OCI-LY1 (cell line): ENCODE data around the gene KLHL1.

Experiments used
- H2AFZ ChIP-seq: fragments of 200-600 bp; sonication (generic), shearing (Covaris generic); 2 replicates; pipeline ENCODE4 v1.6.0; 2014; ENCODE audit warnings: antibody characterized with exemption, mild to moderate bottlenecking, low read length
- H3F3A ChIP-seq: fragments of 200-600 bp; sonication (generic), shearing (Covaris generic); 2 replicates; pipeline ENCODE4 v1.6.0; 2014; ENCODE audit warnings: mild to moderate bottlenecking, antibody characterized with exemption, low read length, moderate library complexity; ENCODE audit not compliant: insufficient read depth
- H3K27ac ChIP-seq: fragments of 200-600 bp; sonication (generic); 2 replicates; pipeline ENCODE4 v1.5.1; 2014; ENCODE audit warnings: low read length, mixed run types, mild to moderate bottlenecking, low read depth; ENCODE audit not compliant: poor library complexity, severe bottlenecking
- H3K27me3 ChIP-seq: fragments of 200-600 bp; sonication (generic); 2 replicates; pipeline ENCODE4 v1.6.0; 2014; ENCODE audit warnings: antibody characterized with exemption, mild to moderate bottlenecking, low read length, moderate library complexity; ENCODE audit not compliant: insufficient read depth
- H3K36me3 ChIP-seq: fragments of 200-600 bp; sonication (generic); 2 replicates; pipeline ENCODE4 v1.6.1; 2014; ENCODE audit warnings: mild to moderate bottlenecking, antibody characterized with exemption, low read length, moderate library complexity, mixed read lengths; ENCODE audit not compliant: insufficient read depth
- H3K4me1 ChIP-seq: fragments of 200-600 bp; sonication (generic); 2 replicates; pipeline ENCODE4 v1.5.1; 2014; ENCODE audit warnings: mild to moderate bottlenecking, low read length, moderate library complexity; ENCODE audit not compliant: insufficient read depth, severe bottlenecking
- H3K4me2 ChIP-seq: fragments of 200-600 bp; sonication (generic), shearing (Covaris generic); 2 replicates; pipeline ENCODE4 v1.6.1; 2014; ENCODE audit warnings: low read length
- H3K4me3 ChIP-seq: fragments of 200-600 bp; sonication (generic); 2 replicates; pipeline ENCODE4 v1.5.1; 2014; ENCODE audit warnings: low read length, low read depth, mild to moderate bottlenecking, mixed read lengths; ENCODE audit not compliant: poor library complexity, severe bottlenecking
- H3K79me2 ChIP-seq: fragments of 200-600 bp; shearing (Covaris generic); 2 replicates; pipeline ENCODE4 v1.6.1; 2016; ENCODE audit warnings: mixed run types, low read length, mixed read lengths; ENCODE audit not compliant: insufficient read depth
- H3K9ac ChIP-seq: fragments of 200-600 bp; sonication (generic), shearing (Covaris generic); 2 replicates; pipeline ENCODE4 v1.6.1; 2014; ENCODE audit warnings: mild to moderate bottlenecking, low read length, mixed read lengths
- H3K9me2 ChIP-seq: fragments of 200-600 bp; sonication (generic), shearing (Covaris generic); 2 replicates; pipeline ENCODE4 v1.6.1; 2014; ENCODE audit warnings: low read depth, mild to moderate bottlenecking, low read length, mixed read lengths
- H3K9me3 ChIP-seq: fragments of 200-600 bp; shearing (Covaris generic); 2 replicates; pipeline ENCODE4 v1.6.1; 2014; ENCODE audit warnings: low read length, mixed read lengths
- H4K20me1 ChIP-seq: fragments of 200-600 bp; sonication (generic), shearing (Covaris generic); 2 replicates; pipeline ENCODE4 v1.6.0; 2016; ENCODE audit warnings: mild to moderate bottlenecking, low read length; ENCODE audit not compliant: insufficient read depth
- CTCF ChIP-seq: fragments of 200-600 bp; sonication (generic), shearing (Covaris generic); IDR thresholded peaks from 2 replicates; pipeline ENCODE4 v1.5.1; 2017; ENCODE audit warnings: mild to moderate bottlenecking, antibody characterized with exemption, low read length, moderate library complexity, mixed read lengths
- EZH2 ChIP-seq: fragments of 200-600 bp; sonication (generic), shearing (Covaris generic); IDR thresholded peaks from 2 replicates; pipeline ENCODE4 v1.8.0; 2017; ENCODE audit warnings: borderline replicate concordance, mixed run types, mild to moderate bottlenecking, antibody characterized with exemption, low read length, moderate library complexity, mixed read lengths

KLHL1 gene

GRCh38 chr13:70117338-70117905, 9.2 kb upstream of the KLHL1 start:
- Histone ChIP-seq H4K20me1 (no peaks in the 10 kb centered on the region), H3K36me3 (no peaks in the 10 kb centered on the region), H3K27me3 (no peaks in the 10 kb centered on the region), H3K27ac (no peak overlapping the region), H3K4me2 (no peak overlapping the region), H3F3A (no peaks in the 10 kb centered on the region), H2AFZ (no peak overlapping the region), H3K4me1 (no peaks in the 10 kb centered on the region), H3K79me2 (no peaks in the 10 kb centered on the region), H3K9me3 (no peaks in the 10 kb centered on the region), H3K4me3 (no peak overlapping the region), H3K9me2 (no peaks in the 10 kb centered on the region), H3K9ac (no peak overlapping the region)
- TF ChIP-seq EZH2 (no peak), CTCF (no peak)

- Histone ChIP-seq H3K9me2 (0 out of 2 replicates have a peak, but pooled peaks cover 3% of the 10 kb centered on the region), H3K27ac (no peak within 1 kb of the TSS), H3F3A (no peaks in the 10 kb centered on the region), H3K36me3 (no peaks in the 10 kb centered on the region), H3K9me3 (no peaks in the 10 kb centered on the region), H3K27me3 (no peaks in the 10 kb centered on the region), H3K4me3 (no peak within 1 kb of the TSS), H4K20me1 (no peaks in the 10 kb centered on the region), H3K79me2 (no peaks in the 10 kb centered on the region), H2AFZ (no peak within 1 kb of the TSS), H3K4me1 (no peaks in the 10 kb centered on the region), H3K4me2 (no peak within 1 kb of the TSS), H3K9ac (no peak within 1 kb of the TSS)
- no peak for TF ChIP-seq CTCF
- TF ChIP-seq EZH2 = no peak
Measured at GRCh38 chr13:70107498-70108281, 562 bp downstream of the KLHL1 start, which contains the start of gene ATXN8OS. Gene ATXN8OS, plus strand, starts transcription at chr13:70107826.

GRCh38 chr13:70107125-70107497, 1.1 kb downstream of the KLHL1 start:
- Histone ChIP-seq H3K4me1 (no peaks in the 10 kb centered on the region), H4K20me1 (no peaks in the 10 kb centered on the region), H3F3A (no peaks in the 10 kb centered on the region), H3K9me2 (0 out of 2 replicates have a peak, but pooled peaks cover 3% of the 10 kb centered on the region), H3K79me2 (no peaks in the 10 kb centered on the region), H3K27me3 (no peaks in the 10 kb centered on the region), H3K9me3 (no peaks in the 10 kb centered on the region), H2AFZ (no peak overlapping the region), H3K4me2 (no peak overlapping the region), H3K9ac (no peak overlapping the region), H3K36me3 (no peaks in the 10 kb centered on the region), H3K4me3 (no peak overlapping the region), H3K27ac (no peak overlapping the region)
- no peak for TF ChIP-seq EZH2
- no peak for TF ChIP-seq CTCF
